ENCODE measurements around the gene HELZ2. TPM values are rescaled to one million over a fixed set of nuclear protein-coding genes. Genes with fewer than 3 reads are reported as not detected.

The HELZ2 gene
- total and polyA plus RNA-seq, 2 donors (not counting 1 experiment from before 2014, with no cell fraction given), result 3.3 to 47.6 TPM

DNA sequence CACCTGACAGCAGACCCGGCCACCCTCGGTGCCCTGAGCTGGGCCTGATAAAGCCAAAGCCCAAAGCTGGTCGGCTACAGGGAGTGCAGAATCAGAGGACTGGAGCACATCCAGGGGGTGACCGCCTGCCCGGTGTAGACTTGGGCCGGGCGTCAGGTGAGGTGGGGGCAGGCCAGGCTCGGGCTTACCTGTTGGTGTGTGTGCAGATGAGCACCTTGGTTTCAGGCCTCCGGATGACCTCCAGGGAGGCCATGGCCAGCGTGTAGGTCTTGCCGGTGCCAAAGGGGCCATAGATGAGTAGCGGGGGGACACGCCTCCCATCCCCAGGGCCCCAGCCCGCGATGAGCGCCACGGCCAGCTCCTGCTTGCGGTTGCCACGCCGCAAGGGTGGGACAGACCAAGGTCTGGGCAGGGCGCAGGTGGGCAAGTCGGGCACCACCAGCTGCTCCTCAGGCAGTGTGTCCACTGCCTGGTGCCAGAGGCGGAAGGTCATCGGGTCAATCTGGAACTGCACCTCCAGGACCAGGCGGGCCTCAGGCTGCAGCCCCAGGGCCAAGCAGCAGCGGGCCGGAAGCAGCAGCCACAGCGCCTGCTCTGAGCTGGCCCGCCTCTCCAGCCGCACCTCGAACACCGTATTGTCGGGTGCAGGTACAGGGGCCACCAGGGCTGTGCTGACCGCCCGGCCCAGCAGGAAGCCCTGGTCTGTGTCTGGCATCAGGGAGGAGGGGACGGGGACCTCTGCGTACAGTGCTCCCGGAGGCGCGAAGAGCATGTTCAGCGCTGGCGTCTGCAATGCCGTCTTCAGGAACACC, 5.7 kb downstream of the HELZ2 start:
- no peak overlapping the region for H3K9ac ChIP-seq (ENCODE audit: insufficient read depth, low read length)
- H3K27me3 ChIP-seq (ENCODE audit: control insufficient read depth, insufficient read depth, low read length), result no peaks in the 10 kb centered on the region
- H3K4me3 ChIP-seq (replicated peaks in 1 of 4; ENCODE audit: control extremely low read depth in 1 of 4, insufficient read depth in 1 of 4, low read depth in 3 of 4, low read length in 4 of 4), result no peak overlapping the region
- peaks cover 2% of the 10 kb centered on the region for H3K4me1 ChIP-seq (ENCODE audit: control insufficient read depth, extremely low read depth, insufficient read depth, low read length)
- H4K20me1 ChIP-seq (ENCODE audit: control insufficient read depth, extremely low read depth, insufficient read depth, low read length), result no peaks in the 10 kb centered on the region
- H3K36me3 ChIP-seq (ENCODE audit: control insufficient read depth, insufficient read depth, low read length), result peaks cover 16% of the 10 kb centered on the region
- H2AFZ ChIP-seq (ENCODE audit: low read length), result no peak overlapping the region
- H3K27ac ChIP-seq (ENCODE audit: insufficient read depth, low read length), result no peak overlapping the region
- peaks cover 4% of the 10 kb centered on the region for H3K79me2 ChIP-seq (ENCODE audit: control insufficient read depth, insufficient read depth, low read length)
- no peak overlapping the region for H3K4me2 ChIP-seq (ENCODE audit: extremely low read depth, insufficient read depth, low read length)
- H3K9me3 ChIP-seq (ENCODE audit: control insufficient read depth, insufficient read depth, low read depth, low read length), result no peaks in the 10 kb centered on the region
- no peak for TF ChIP-seq EZH2 (IDR thresholded peaks at IDR 0.05; ENCODE audit: low read length, missing control alignments)
- no peak for TF ChIP-seq CTCF (conservative IDR thresholded peaks at IDR 0.05 in 1 of 2, IDR thresholded peaks at IDR 0.05 in 1 of 2; ENCODE audit: low read depth in 1 of 2, low read length in 2 of 2)
- no peak for DNase-seq (ENCODE audit: low read depth in 2 of 2)

GRCh38 chr20:63567386-63568169, 6.5 kb downstream of the HELZ2 start:
- no peak overlapping the region for H3K4me2 ChIP-seq (ENCODE audit: extremely low read depth, insufficient read depth, low read length)
- TF ChIP-seq EZH2 (IDR thresholded peaks at IDR 0.05; ENCODE audit: low read length, missing control alignments), result no peak
- TF ChIP-seq CTCF (conservative IDR thresholded peaks at IDR 0.05 in 1 of 2, IDR thresholded peaks at IDR 0.05 in 1 of 2; ENCODE audit: low read depth in 1 of 2, low read length in 2 of 2), result no peak
- no peak for DNase-seq (ENCODE audit: low read depth in 2 of 2)
- no peaks in the 10 kb centered on the region for H3K79me2 ChIP-seq (ENCODE audit: control insufficient read depth, insufficient read depth, low read length)
- H3K9me3 ChIP-seq (ENCODE audit: control insufficient read depth, insufficient read depth, low read depth, low read length), result no peaks in the 10 kb centered on the region
- no peaks in the 10 kb centered on the region for H4K20me1 ChIP-seq (ENCODE audit: control insufficient read depth, extremely low read depth, insufficient read depth, low read length)
- H3K4me1 ChIP-seq (ENCODE audit: control insufficient read depth, extremely low read depth, insufficient read depth, low read length), result no peaks in the 10 kb centered on the region
- no peak overlapping the region for H2AFZ ChIP-seq (ENCODE audit: low read length)
- no peak overlapping the region for H3K9ac ChIP-seq (ENCODE audit: insufficient read depth, low read length)
- H3K27ac ChIP-seq (ENCODE audit: insufficient read depth, low read length), result no peak overlapping the region
- peaks cover 19% of the 10 kb centered on the region for H3K36me3 ChIP-seq (ENCODE audit: control insufficient read depth, insufficient read depth, low read length)
- H3K4me3 ChIP-seq (replicated peaks in 1 of 4; ENCODE audit: control extremely low read depth in 1 of 4, insufficient read depth in 1 of 4, low read depth in 3 of 4, low read length in 4 of 4), result no peak overlapping the region
- no peaks in the 10 kb centered on the region for H3K27me3 ChIP-seq (ENCODE audit: control insufficient read depth, insufficient read depth, low read length)

- H3K9ac ChIP-seq (ENCODE audit: insufficient read depth, low read length), result no peak overlapping the region
- H2AFZ ChIP-seq (ENCODE audit: low read length), result no peak overlapping the region
- no peaks in the 10 kb centered on the region for H4K20me1 ChIP-seq (ENCODE audit: control insufficient read depth, extremely low read depth, insufficient read depth, low read length)
- no peaks in the 10 kb centered on the region for H3K9me3 ChIP-seq (ENCODE audit: control insufficient read depth, insufficient read depth, low read depth, low read length)
- no peaks in the 10 kb centered on the region for H3K27me3 ChIP-seq (ENCODE audit: control insufficient read depth, insufficient read depth, low read length)
- H3K4me3 ChIP-seq (replicated peaks in 1 of 4; ENCODE audit: control extremely low read depth in 1 of 4, insufficient read depth in 1 of 4, low read depth in 3 of 4, low read length in 4 of 4), result no peak overlapping the region
- no peak overlapping the region for H3K27ac ChIP-seq (ENCODE audit: insufficient read depth, low read length)
- H3K36me3 ChIP-seq (ENCODE audit: control insufficient read depth, insufficient read depth, low read length), result peaks cover 18% of the 10 kb centered on the region
- no peaks in the 10 kb centered on the region for H3K4me1 ChIP-seq (ENCODE audit: control insufficient read depth, extremely low read depth, insufficient read depth, low read length)
- H3K4me2 ChIP-seq (ENCODE audit: extremely low read depth, insufficient read depth, low read length), result no peak overlapping the region
- no peaks in the 10 kb centered on the region for H3K79me2 ChIP-seq (ENCODE audit: control insufficient read depth, insufficient read depth, low read length)
- TF ChIP-seq EZH2 (IDR thresholded peaks at IDR 0.05; ENCODE audit: low read length, missing control alignments), result no peak
- TF ChIP-seq CTCF (conservative IDR thresholded peaks at IDR 0.05 in 1 of 2, IDR thresholded peaks at IDR 0.05 in 1 of 2; ENCODE audit: low read depth in 1 of 2, low read length in 2 of 2), result no peak
- DNase-seq (ENCODE audit: low read depth in 2 of 2), result no peak
These were observed 7.0 kb downstream of the HELZ2 start for GRCh38 chr20:63567136-63567385.

All from fibroblast of lung (primary cell).